Activated CD8-positive, alpha-beta T cell treated with anti-CD3 and anti-CD28 coated beads for 36 hours (primary cell): Measurements from ENCODE around the gene DCAKD. TPM values are rescaled to one million over a fixed set of nuclear protein-coding genes. Genes with fewer than 3 reads are reported as not detected.

Experiments
- ATAC-seq: fragments of 200-7000 bp; cut with Tn5 transposase; one replicate; pipeline ENCODE4 v1.10.0; 2021; ENCODE audit warnings: mild to moderate bottlenecking, moderate library complexity
- CTCF ChIA-PET: fragments of 350-600 bp; sonication (Branson Sonifier 250); formaldehyde crosslinking; loops from one replicate; lab custom pipeline; 2021; ENCODE audit warnings: antibody characterized with exemption; lab: Charles Lee
- POLR2A ChIA-PET: fragments of 350-600 bp; sonication (Branson Sonifier 250); formaldehyde crosslinking; loops from one replicate; lab custom pipeline; 2021; ENCODE audit warnings: antibody characterized with exemption; lab: Charles Lee
- DNase-seq: peaks from one replicate; pipeline ENCODE4 v3.0.0-alpha.2; 2020
- H3K27ac Mint-ChIP-seq: one replicate; pipeline ENCODE4 v1.8.0; 2021; ENCODE audit warnings: mild to moderate bottlenecking, mixed read lengths
- H3K27me3 Mint-ChIP-seq: one replicate; pipeline ENCODE4 v1.8.0; 2021; ENCODE audit warnings: mixed read lengths
- H3K36me3 Mint-ChIP-seq: one replicate; pipeline ENCODE4 v1.8.0; 2021; ENCODE audit warnings: low read depth, mixed read lengths
- H3K4me1 Mint-ChIP-seq: one replicate; pipeline ENCODE4 v1.8.0; 2021; ENCODE audit warnings: low read depth, mixed read lengths
- H3K4me3 Mint-ChIP-seq: one replicate; pipeline ENCODE4 v1.8.0; 2021; ENCODE audit warnings: mild to moderate bottlenecking, moderate library complexity, mixed read lengths
- H3K9me3 Mint-ChIP-seq: one replicate; pipeline ENCODE4 v1.8.0; 2021; ENCODE audit warnings: mixed read lengths
- CTCF ChIP-seq: fragments of 200-600 bp; IDR thresholded peaks from one replicate; pipeline ENCODE4 v1.8.0; 2022; ENCODE audit warnings: antibody characterized with exemption, mild to moderate bottlenecking
- intact Hi-C: fragments of 100-400 bp; cut with micrococcal nuclease; formaldehyde crosslinking; loops from one replicate; pipeline ENCODE4 v1.10.0; 2022
- total RNA-seq, 2 experiments: library from RNA; stranded (reverse); gene quantifications; one replicate each; pipeline ENCODE4 v1.2.3, GENCODE V29; 2021

Gene DCAKD
- total RNA-seq, 2 experiments from 2014 or later = 34.3 to 35.8 TPM

- Mint-ChIP-seq H3K9me3 (no peaks in the 10 kb centered on the region), H3K27me3 (no peaks in the 10 kb centered on the region), H3K4me1 (peaks cover 2% of the 10 kb centered on the region), H3K36me3 (peaks cover 16% of the 10 kb centered on the region), H3K27ac (no peak overlapping the region), H3K4me3 (no peak overlapping the region)
- TF ChIP-seq CTCF = no peak
- CTCF ChIA-PET = no interaction called here
- POLR2A ChIA-PET = no interaction called here
- DNase-seq (no peak), ATAC-seq (no peak)
- intact Hi-C loops = no loop called here
These were observed 15.6 kb downstream of the DCAKD start for GRCh38 chr17:45035848-45036247.

- Mint-ChIP-seq H3K4me1 (peaks cover 2% of the 10 kb centered on the region), H3K4me3 (no peak overlapping the region), H3K36me3 (peaks cover 23% of the 10 kb centered on the region), H3K27ac (no peak overlapping the region), H3K27me3 (no peaks in the 10 kb centered on the region), H3K9me3 (no peaks in the 10 kb centered on the region)
- CTCF ChIA-PET = interaction anchor here (0.7 to 2.0 kb wide), 2 partner anchors 13 to 101 kb away, joined by 3 to 10 read pairs; partner anchors contain the start of gene ACBD4
- no peak for TF ChIP-seq CTCF
- DNase-seq (no peak), ATAC-seq (no peak)
- POLR2A ChIA-PET = interaction anchor here (0.7 kb wide), 1 partner anchor 205 kb away, joined by 3 read pairs; no protein-coding TSS in a partner anchor
- intact Hi-C loops = no loop called here
These were observed 16.8 kb downstream of the DCAKD start for GRCh38 chr17:45034599-45034998.

- H3K27ac Mint-ChIP-seq = no peak overlapping the region
- peaks cover 2% of the 10 kb centered on the region for H3K4me1 Mint-ChIP-seq
- intact Hi-C loops = no loop called here
- H3K9me3 Mint-ChIP-seq = no peaks in the 10 kb centered on the region
- peaks cover 24% of the 10 kb centered on the region for H3K36me3 Mint-ChIP-seq
- TF ChIP-seq CTCF = no peak
- H3K27me3 Mint-ChIP-seq = no peaks in the 10 kb centered on the region
- ChIA-PET POLR2A (interaction anchor here (0.9 to 1.3 kb wide), 2 partner anchors 29 to 45 kb away, joined by 3 read pairs; partner anchors contain the start of gene NMT1), CTCF (interaction anchor here (0.7 to 1.4 kb wide), 2 partner anchors 11 to 166 kb away, joined by 3 to 7 read pairs; no protein-coding TSS in a partner anchor)
- no peak for ATAC-seq
- H3K4me3 Mint-ChIP-seq = no peak overlapping the region
- no peak for DNase-seq
These were observed 19.3 kb downstream of the DCAKD start for GRCh38 chr17:45032174-45032541.

- H3K4me1 Mint-ChIP-seq = peaks cover 2% of the 10 kb centered on the region
- POLR2A ChIA-PET = interaction anchor here (0.9 to 1.3 kb wide), 2 partner anchors 30 to 45 kb away, joined by 3 read pairs; partner anchors contain the start of gene NMT1
- no peak for TF ChIP-seq CTCF
- CTCF ChIA-PET = interaction anchor here (0.7 to 1.4 kb wide), 3 partner anchors 10 to 166 kb away, joined by 3 to 7 read pairs (median 3); no protein-coding TSS in a partner anchor
- peaks cover 25% of the 10 kb centered on the region for H3K36me3 Mint-ChIP-seq
- H3K27ac Mint-ChIP-seq = no peak overlapping the region
- intact Hi-C loops = no loop called here
- H3K27me3 Mint-ChIP-seq = no peaks in the 10 kb centered on the region
- DNase-seq (no peak), ATAC-seq (no peak)
- H3K9me3 Mint-ChIP-seq = no peaks in the 10 kb centered on the region
- H3K4me3 Mint-ChIP-seq = no peak overlapping the region
These were observed 19.9 kb downstream of the DCAKD start for GRCh38 chr17:45031231-45032173.

GRCh38 chr17:45030733-45031132 is 20.7 kb downstream of the DCAKD start:
- no peak overlapping the region for H3K4me3 Mint-ChIP-seq
- no peaks in the 10 kb centered on the region for H3K9me3 Mint-ChIP-seq
- intact Hi-C loops = no loop called here
- ChIA-PET CTCF (no interaction called here), POLR2A (no interaction called here)
- peaks cover 2% of the 10 kb centered on the region for H3K4me1 Mint-ChIP-seq
- no peak for DNase-seq
- no peaks in the 10 kb centered on the region for H3K27me3 Mint-ChIP-seq
- TF ChIP-seq CTCF = no peak
- peaks cover 26% of the 10 kb centered on the region for H3K36me3 Mint-ChIP-seq
- ATAC-seq = no peak
- H3K27ac Mint-ChIP-seq = no peak overlapping the region
